ENCODE measurements around the gene TRIO.
A peak's percentile ranks its signal among the peaks of the same experiment; 100 is the strongest.
"Not testable (repeated sequence)": the region's sequence is repeated elsewhere in the genome, so short reads cannot be mapped to it uniquely, and the experiment has no call there.

Gene TRIO

GRCh38 chr5:14142827-14143545 lies at the start of gene TRIO:
Gene TRIO, plus strand, starts transcription at chr5:14143342. Its CDS starts 384 bp downstream, at chr5:14143726.
- peak; percentile 95 for DNase-seq

- not testable (repeated sequence) for DNase-seq
These were observed 45.8 kb upstream of the TRIO start for GRCh38 chr5:14097380-14097779.

GRCh38 chr5:14097998-14098471 lies 45.1 kb upstream of the TRIO start:
- no peak for DNase-seq

- no peak for DNase-seq
These were observed 42.9 kb upstream of the TRIO start for GRCh38 chr5:14100281-14100680.

- DNase-seq, result no peak
These were observed 41.2 kb upstream of the TRIO start for GRCh38 chr5:14101922-14102321.

- no peak for DNase-seq
These were observed 40.5 kb upstream of the TRIO start for GRCh38 chr5:14102666-14103065.

- DNase-seq, result peak; percentile 42
These were observed 37.3 kb upstream of the TRIO start for GRCh38 chr5:14105718-14106410.

GRCh38 chr5:14107536-14107935 lies 35.6 kb upstream of the TRIO start:
- DNase-seq, result no peak

GRCh38 chr5:14108170-14108996 lies 34.8 kb upstream of the TRIO start:
- no peak for DNase-seq

- DNase-seq, result no peak
These were observed 33.9 kb upstream of the TRIO start for GRCh38 chr5:14109041-14109747.

GRCh38 chr5:14109771-14110170 lies 33.4 kb upstream of the TRIO start:
- no peak for DNase-seq

GRCh38 chr5:14110196-14110595 lies 32.9 kb upstream of the TRIO start:
- no peak for DNase-seq

- no peak for DNase-seq
These were observed 32.5 kb upstream of the TRIO start for GRCh38 chr5:14110680-14111079.

GRCh38 chr5:14112998-14113652 lies 30.0 kb upstream of the TRIO start:
- DNase-seq, result no peak

GRCh38 chr5:14114615-14115251 lies 28.4 kb upstream of the TRIO start:
- DNase-seq, result no peak

GRCh38 chr5:14115323-14115895 lies 27.7 kb upstream of the TRIO start:
- no peak for DNase-seq

GRCh38 chr5:14118551-14119320 lies 24.4 kb upstream of the TRIO start:
- DNase-seq, result no peak

GRCh38 chr5:14120176-14120575 lies 23.0 kb upstream of the TRIO start:
- DNase-seq, result no peak

- no peak for DNase-seq
These were observed 21.6 kb upstream of the TRIO start for GRCh38 chr5:14121552-14121951.

- DNase-seq, result no peak
These were observed 21.1 kb upstream of the TRIO start for GRCh38 chr5:14122089-14122488.

GRCh38 chr5:14123551-14123950 lies 19.6 kb upstream of the TRIO start:
- no peak for DNase-seq

Measured in NCI-H2171 (cell line).